Transverse colon (tissue), 4 donors: ENCODE measurements around the gene TAS1R1.

Experiments
- CTCF ChIP-seq, 5 experiments: fragments of 200-600 bp in 3 of 5; fragments of 450-650 bp in 2 of 5; sonication (generic) in 3 of 5; IDR thresholded peaks; 1 replicate in 2 of 5; 2 replicates in 3 of 5; pipeline ENCODE4 v1.5.1; 2016 to 2017; ENCODE audit warnings: antibody characterized with exemption in 5 of 5, inconsistent platforms in 3 of 5, mild to moderate bottlenecking in 2 of 5, moderate library complexity in 1 of 5
- EP300 ChIP-seq: sonication (generic); formaldehyde crosslinking; IDR thresholded peaks from one replicate; pipeline ENCODE4 v1.6.1; 2017; ENCODE audit warnings: antibody characterized with exemption, low read depth
- POLR2A ChIP-seq: fragments of 450-650 bp; IDR thresholded peaks from one replicate; pipeline ENCODE4 v1.6.1; 2016; ENCODE audit warnings: antibody characterized with exemption, mild to moderate bottlenecking, moderate library complexity
- POLR2AphosphoS5 ChIP-seq, 3 donors: sonication (generic); formaldehyde crosslinking; IDR thresholded peaks; one replicate each; pipeline ENCODE4 v1.6.1; 2016; ENCODE audit warnings: antibody characterized with exemption in 3 of 3

- no peak for TF ChIP-seq CTCF (IDR thresholded peaks at IDR 0.05)
- no peak for TF ChIP-seq POLR2AphosphoS5 (IDR thresholded peaks at IDR 0.05)
- TF ChIP-seq POLR2A: no peak
- TF ChIP-seq EP300: no peak
Observed at GRCh38 chr1:6614019-6614928, 59.2 kb downstream of the TAS1R1 start.
